Kidney epithelial cell (primary cell): ENCODE results near the gene CDKAL1. TPM values are rescaled to one million over a fixed set of nuclear protein-coding genes. Genes with fewer than 3 reads are reported as not detected.

ENCODE experiments used
- DNase-seq: peaks from one replicate; pipeline ENCODE4 v3.0.0-alpha.2; 2010; ENCODE audit warnings: low read depth
- H3K27me3 ChIP-seq: 2 replicates; pipeline ENCODE4 v1.6.0; 2011; ENCODE audit warnings: low read length; ENCODE audit not compliant: control insufficient read depth, insufficient read depth
- H3K36me3 ChIP-seq: 2 replicates; pipeline ENCODE4 v1.5.1; 2011; ENCODE audit warnings: low read length; ENCODE audit not compliant: control insufficient read depth, insufficient read depth
- H3K4me3 ChIP-seq: 2 replicates; pipeline ENCODE4 v1.5.1; 2011; ENCODE audit warnings: low read depth, mild to moderate bottlenecking, control low read depth, low read length
- total RNA-seq: library from RNA; depleted of rRNA; stranded (reverse); fragments of >200 nt; gene quantifications from 2 replicates; pipeline ENCODE4 v1.2.3, GENCODE V29; 2015
- TF ChIP-seq, protein P1 (sequence below): IDR thresholded peaks from 2 replicates; pipeline ENCODE4 v1.5.1; 2011; ENCODE audit warnings: mild to moderate bottlenecking, moderate library complexity, low read length, control low read depth, inconsistent platforms; ENCODE audit not compliant: insufficient read depth, poor library complexity, severe bottlenecking

CDKAL1 gene
- total RNA-seq, 1 donor from 2014 or later, result 15.0 TPM

- TF ChIP-seq, protein P1, sequence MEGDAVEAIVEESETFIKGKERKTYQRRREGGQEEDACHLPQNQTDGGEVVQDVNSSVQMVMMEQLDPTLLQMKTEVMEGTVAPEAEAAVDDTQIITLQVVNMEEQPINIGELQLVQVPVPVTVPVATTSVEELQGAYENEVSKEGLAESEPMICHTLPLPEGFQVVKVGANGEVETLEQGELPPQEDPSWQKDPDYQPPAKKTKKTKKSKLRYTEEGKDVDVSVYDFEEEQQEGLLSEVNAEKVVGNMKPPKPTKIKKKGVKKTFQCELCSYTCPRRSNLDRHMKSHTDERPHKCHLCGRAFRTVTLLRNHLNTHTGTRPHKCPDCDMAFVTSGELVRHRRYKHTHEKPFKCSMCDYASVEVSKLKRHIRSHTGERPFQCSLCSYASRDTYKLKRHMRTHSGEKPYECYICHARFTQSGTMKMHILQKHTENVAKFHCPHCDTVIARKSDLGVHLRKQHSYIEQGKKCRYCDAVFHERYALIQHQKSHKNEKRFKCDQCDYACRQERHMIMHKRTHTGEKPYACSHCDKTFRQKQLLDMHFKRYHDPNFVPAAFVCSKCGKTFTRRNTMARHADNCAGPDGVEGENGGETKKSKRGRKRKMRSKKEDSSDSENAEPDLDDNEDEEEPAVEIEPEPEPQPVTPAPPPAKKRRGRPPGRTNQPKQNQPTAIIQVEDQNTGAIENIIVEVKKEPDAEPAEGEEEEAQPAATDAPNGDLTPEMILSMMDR, result no peak
- Histone ChIP-seq H3K4me3 (no peak overlapping the region), H3K36me3 (no peaks in the 10 kb centered on the region), H3K27me3 (no peaks in the 10 kb centered on the region)
- no peak for DNase-seq
Observed at GRCh38 chr6:20905377-20905776, 371.1 kb downstream of the CDKAL1 start.

DNA sequence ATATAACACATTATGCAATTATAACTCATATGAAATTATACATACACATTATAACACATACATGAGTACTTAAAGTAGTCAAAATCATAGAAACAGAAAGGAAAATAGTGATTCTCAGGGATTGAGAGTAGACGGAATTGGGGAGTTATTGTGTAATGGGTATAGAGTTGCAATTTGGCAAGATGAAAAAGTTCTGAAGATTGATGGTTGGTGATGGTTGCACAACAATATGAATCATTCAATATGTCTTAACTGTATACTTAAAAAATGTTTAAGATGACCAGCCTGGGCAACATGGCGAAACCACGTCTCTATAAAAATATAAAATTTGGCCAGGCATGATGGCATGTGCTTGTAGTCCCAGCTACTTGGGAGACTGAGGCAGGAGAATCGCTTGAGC, 372.7 kb downstream of the CDKAL1 start:
- Histone ChIP-seq H3K36me3 (no peaks in the 10 kb centered on the region), H3K4me3 (no peak overlapping the region), H3K27me3 (no peaks in the 10 kb centered on the region)
- TF ChIP-seq, protein P1, result no peak
- DNase-seq, result no peak

GRCh38 chr6:20907486-20908071, 373.3 kb downstream of the CDKAL1 start:
- TF ChIP-seq, protein P1, result no peak
- Histone ChIP-seq H3K36me3 (no peaks in the 10 kb centered on the region), H3K4me3 (no peak overlapping the region), H3K27me3 (no peaks in the 10 kb centered on the region)
- DNase-seq, result no peak

DNA sequence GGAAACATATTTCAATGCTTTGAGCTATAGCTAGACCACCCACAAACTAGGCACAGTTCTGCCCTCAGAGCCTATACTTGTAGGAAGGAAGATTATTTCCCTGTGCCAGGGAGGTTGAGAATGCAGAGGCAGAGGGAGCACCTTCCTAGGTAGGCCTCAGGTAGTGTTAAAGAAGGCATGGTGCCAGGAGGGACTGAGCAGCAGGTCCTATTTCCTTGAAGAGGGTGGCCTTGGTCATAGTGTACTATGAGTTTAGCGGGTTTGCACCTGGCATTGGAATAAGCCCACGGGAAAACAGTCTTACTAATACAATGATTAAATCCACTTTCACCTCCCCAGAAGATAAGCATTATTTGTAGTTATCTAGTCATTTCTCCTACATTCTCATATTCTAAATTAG, 375.4 kb downstream of the CDKAL1 start:
- Histone ChIP-seq H3K4me3 (no peak overlapping the region), H3K36me3 (no peaks in the 10 kb centered on the region), H3K27me3 (no peaks in the 10 kb centered on the region)
- TF ChIP-seq, protein P1, result no peak
- DNase-seq, result no peak

- H3K36me3 ChIP-seq, result no peaks in the 10 kb centered on the region
Observed at GRCh38 chr6:20911712-20912111, 377.5 kb downstream of the CDKAL1 start.

More at GRCh38 chr6:20911712-20912111, 377.5 kb downstream of the CDKAL1 start:
- H3K27me3 ChIP-seq, result no peaks in the 10 kb centered on the region
- TF ChIP-seq, protein P1, result no peak
- H3K4me3 ChIP-seq, result no peak overlapping the region
- no peak for DNase-seq
